Measurements from ENCODE around the gene MISP3. TPM values are rescaled to one million over a fixed set of nuclear protein-coding genes. Genes with fewer than 3 reads are reported as not detected.

MISP3 gene
- total and polyA plus RNA-seq, 2 of the 8 experiments (the other 6 are each of a cell fraction or from before 2014, with no cell fraction given): 0.74 to 1.4 TPM

GRCh38 chr19:14035706-14036105 is 36.9 kb upstream of the MISP3 start (continued):
- TF ChIP-seq CHD7 (IDR thresholded peaks at IDR 0.05; ENCODE audit: insufficient replicate concordance, low read length) (no peak), EZH2 (IDR thresholded peaks at IDR 0.05; ENCODE audit: low read depth, low read length, severe bottlenecking) (no peak), EP300 (IDR thresholded peaks at IDR 0.05; ENCODE audit: borderline replicate concordance in 1 of 2, low read depth in 2 of 2, low read length in 2 of 2) (no peak)
